Measurements from ENCODE around the gene SETD2.
"Not testable (repeated sequence)": the region's sequence is repeated elsewhere in the genome, so short reads cannot be mapped to it uniquely, and the experiment has no call there.

The SETD2 gene

GRCh38 chr3:47098910-47099309, 65.0 kb downstream of the SETD2 start:
- no peak for DNase-seq

GRCh38 chr3:47097864-47098263, 66.0 kb downstream of the SETD2 start:
- DNase-seq: no peak

GRCh38 chr3:47096959-47097358, 67.0 kb downstream of the SETD2 start:
- no peak for DNase-seq

GRCh38 chr3:47092090-47092489, 71.8 kb downstream of the SETD2 start:
- DNase-seq: no peak

GRCh38 chr3:47089630-47090029, 74.3 kb downstream of the SETD2 start:
- no peak for DNase-seq

- DNase-seq: no peak
Measured at GRCh38 chr3:47086071-47086470, 77.8 kb downstream of the SETD2 start.

- no peak for DNase-seq
Measured at GRCh38 chr3:47083786-47084185, 80.1 kb downstream of the SETD2 start.

GRCh38 chr3:47082519-47082918, 81.4 kb downstream of the SETD2 start:
- no peak for DNase-seq

- DNase-seq: no peak
Measured at GRCh38 chr3:47079432-47079831, 84.5 kb downstream of the SETD2 start.

- DNase-seq: no peak
Measured at GRCh38 chr3:47073685-47074084, 90.2 kb downstream of the SETD2 start.

GRCh38 chr3:47070770-47071169, 93.1 kb downstream of the SETD2 start:
- DNase-seq: no peak

- not testable (repeated sequence) for DNase-seq
Measured at GRCh38 chr3:47066259-47066658, 97.7 kb downstream of the SETD2 start.

- no peak for DNase-seq
Measured at GRCh38 chr3:47065681-47066080, 98.2 kb downstream of the SETD2 start.

- no peak for DNase-seq
Measured at GRCh38 chr3:47065058-47065457, 98.9 kb downstream of the SETD2 start.

GRCh38 chr3:47057212-47057671, 106.7 kb downstream of the SETD2 start:
- peak in 5 of 6 experiments; percentile 2 to 62 (median 57) for DNase-seq

- no peak for DNase-seq
Measured at GRCh38 chr3:47056705-47057104, 107.2 kb downstream of the SETD2 start.

- no peak for DNase-seq
Measured at GRCh38 chr3:47054412-47054811, 109.5 kb downstream of the SETD2 start.

GRCh38 chr3:47047673-47048072, 116.2 kb downstream of the SETD2 start:
- DNase-seq: no peak

GRCh38 chr3:47047069-47047468, 116.8 kb downstream of the SETD2 start:
- DNase-seq: no peak

- no peak for DNase-seq
Measured at GRCh38 chr3:47042231-47042791, 121.6 kb downstream of the SETD2 start.

GRCh38 chr3:47041114-47041513, 122.8 kb downstream of the SETD2 start:
- DNase-seq: no peak

GRCh38 chr3:47037302-47037701, 126.6 kb downstream of the SETD2 start:
- DNase-seq: not testable (repeated sequence)

- DNase-seq: no peak
Measured at GRCh38 chr3:47036145-47036544, 127.8 kb downstream of the SETD2 start.

- no peak for DNase-seq
Measured at GRCh38 chr3:47035645-47036044, 128.3 kb downstream of the SETD2 start.

- DNase-seq: no peak
Measured at GRCh38 chr3:47034868-47035489, 128.9 kb downstream of the SETD2 start.

Measured in stimulated activated naive CD4-positive, alpha-beta T cell (primary cell).